ENCODE measurements around the gene KREMEN1. TPM values are rescaled to one million over a fixed set of nuclear protein-coding genes. Genes with fewer than 3 reads are reported as not detected.

KREMEN1 gene
- total and polyA plus RNA-seq, 4 experiments from 2014 or later, result not detected

- Histone ChIP-seq H3K4me3 (ENCODE audit: low read length in 2 of 2) (no peak overlapping the region), H3K27me3 (ENCODE audit: insufficient read depth, low read length) (no peaks in the 10 kb centered on the region), H3K4me1 (ENCODE audit: insufficient read depth, low read length) (no peaks in the 10 kb centered on the region), H3K36me3 (ENCODE audit: insufficient read depth, low read length) (no peaks in the 10 kb centered on the region), H3K9me3 (ENCODE audit: control insufficient read depth in 1 of 2, low read length in 2 of 2) (no peaks in the 10 kb centered on the region), H3K27ac (ENCODE audit: low read depth, low read length) (no peak overlapping the region)
- Mint-ChIP-seq H3K4me3 (no peak overlapping the region), H3K4me1 (no peaks in the 10 kb centered on the region), H3K36me3 (no peaks in the 10 kb centered on the region), H3K9me3 (peaks cover 0 to 4% (median 1%) of the 10 kb centered on the region in 8 donors), H3K27ac (no peak overlapping the region), H3K27me3 (peaks cover 9 to 17% of the 10 kb centered on the region in 2 donors)
- intact Hi-C loops (cut with micrococcal nuclease), result no loop called here
- ChIA-PET CTCF (ENCODE audit: partially characterized antibody) (interaction anchor here (0.7 to 1.2 kb wide), 2 partner anchors 9 to 16 kb away, joined by 3 to 6 read pairs; no protein-coding TSS in a partner anchor), POLR2A (ENCODE audit: partially characterized antibody) (no interaction called here)
- no peak for DNase-seq
Observed at GRCh38 chr22:29138556-29139305, 65.9 kb downstream of the KREMEN1 start.

- Mint-ChIP-seq H3K36me3 (no peaks in the 10 kb centered on the region), H3K27me3 (peaks cover 5 to 12% of the 10 kb centered on the region in 2 donors), H3K4me1 (no peaks in the 10 kb centered on the region), H3K27ac (no peak overlapping the region), H3K4me3 (no peak overlapping the region), H3K9me3 (no peaks in the 10 kb centered on the region)
- Histone ChIP-seq H3K4me3 (ENCODE audit: low read length in 2 of 2) (no peak overlapping the region), H3K9me3 (ENCODE audit: control insufficient read depth in 1 of 2, low read length in 2 of 2) (no peaks in the 10 kb centered on the region), H3K27ac (ENCODE audit: low read depth, low read length) (no peak overlapping the region), H3K27me3 (ENCODE audit: insufficient read depth, low read length) (no peaks in the 10 kb centered on the region), H3K36me3 (ENCODE audit: insufficient read depth, low read length) (no peaks in the 10 kb centered on the region), H3K4me1 (ENCODE audit: insufficient read depth, low read length) (no peaks in the 10 kb centered on the region)
- POLR2A ChIA-PET (ENCODE audit: partially characterized antibody), result no interaction called here
- no peak for DNase-seq
- CTCF ChIA-PET (ENCODE audit: partially characterized antibody), result interaction anchor here (0.7 to 0.9 kb wide), 2 partner anchors 12 to 105 kb away, joined by 3 read pairs; no protein-coding TSS in a partner anchor
- intact Hi-C loops (cut with micrococcal nuclease), result no loop called here
Observed at GRCh38 chr22:29139965-29140782, 67.3 kb downstream of the KREMEN1 start.

- no peaks in the 10 kb centered on the region for H3K27me3 ChIP-seq (ENCODE audit: insufficient read depth, low read length)
- no peaks in the 10 kb centered on the region for H3K36me3 Mint-ChIP-seq
- no peak overlapping the region for H3K27ac Mint-ChIP-seq
- no peak for DNase-seq
- H3K4me1 ChIP-seq (ENCODE audit: insufficient read depth, low read length), result no peaks in the 10 kb centered on the region
- ChIA-PET CTCF (ENCODE audit: partially characterized antibody) (interaction anchor here (0.9 kb wide), 1 partner anchor 104 kb away, joined by 3 read pairs; no protein-coding TSS in a partner anchor), POLR2A (ENCODE audit: partially characterized antibody) (no interaction called here)
- H3K4me1 Mint-ChIP-seq, result no peaks in the 10 kb centered on the region
- H3K4me3 Mint-ChIP-seq, result no peak overlapping the region
- H3K9me3 ChIP-seq (ENCODE audit: control insufficient read depth in 1 of 2, low read length in 2 of 2), result no peaks in the 10 kb centered on the region
- H3K27ac ChIP-seq (ENCODE audit: low read depth, low read length), result no peak overlapping the region
- peaks cover 3 to 12% of the 10 kb centered on the region in 2 donors for H3K27me3 Mint-ChIP-seq
- H3K4me3 ChIP-seq (ENCODE audit: low read length in 2 of 2), result no peak overlapping the region
- intact Hi-C loops (cut with micrococcal nuclease), result no loop called here
- H3K36me3 ChIP-seq (ENCODE audit: insufficient read depth, low read length), result no peaks in the 10 kb centered on the region
- no peaks in the 10 kb centered on the region for H3K9me3 Mint-ChIP-seq
Observed at GRCh38 chr22:29141078-29141688, 68.3 kb downstream of the KREMEN1 start.

- Mint-ChIP-seq H3K9me3 (no peaks in the 10 kb centered on the region), H3K4me1 (no peaks in the 10 kb centered on the region), H3K27me3 (peaks cover 0 to 9% of the 10 kb centered on the region in 2 donors), H3K27ac (no peak overlapping the region), H3K36me3 (no peaks in the 10 kb centered on the region), H3K4me3 (no peak overlapping the region)
- intact Hi-C loops (cut with micrococcal nuclease), result no loop called here
- H3K27me3 ChIP-seq (ENCODE audit: insufficient read depth, low read length), result no peaks in the 10 kb centered on the region
- H3K4me1 ChIP-seq (ENCODE audit: insufficient read depth, low read length), result no peaks in the 10 kb centered on the region
- no peaks in the 10 kb centered on the region for H3K9me3 ChIP-seq (ENCODE audit: control insufficient read depth in 1 of 2, low read length in 2 of 2)
- no peak overlapping the region for H3K4me3 ChIP-seq (ENCODE audit: low read length in 2 of 2)
- DNase-seq, result no peak
- H3K27ac ChIP-seq (ENCODE audit: low read depth, low read length), result no peak overlapping the region
- no peaks in the 10 kb centered on the region for H3K36me3 ChIP-seq (ENCODE audit: insufficient read depth, low read length)
- POLR2A ChIA-PET (ENCODE audit: partially characterized antibody), result no interaction called here
- CTCF ChIA-PET (ENCODE audit: partially characterized antibody), result interaction anchor here (2.8 kb wide), 1 partner anchor 12 kb away, joined by 14 read pairs; no protein-coding TSS in a partner anchor
Observed at GRCh38 chr22:29142116-29142515, 69.3 kb downstream of the KREMEN1 start.

- Histone ChIP-seq H3K27me3 (ENCODE audit: insufficient read depth, low read length) (no peaks in the 10 kb centered on the region), H3K9me3 (ENCODE audit: control insufficient read depth in 1 of 2, low read length in 2 of 2) (no peaks in the 10 kb centered on the region), H3K4me3 (ENCODE audit: low read length in 2 of 2) (no peak overlapping the region), H3K36me3 (ENCODE audit: insufficient read depth, low read length) (no peaks in the 10 kb centered on the region), H3K4me1 (ENCODE audit: insufficient read depth, low read length) (no peaks in the 10 kb centered on the region), H3K27ac (ENCODE audit: low read depth, low read length) (no peak overlapping the region)
- ChIA-PET POLR2A (ENCODE audit: partially characterized antibody) (no interaction called here), CTCF (ENCODE audit: partially characterized antibody) (interaction anchor here (1.8 to 2.8 kb wide), 2 partner anchors 10 to 101 kb away, joined by 4 to 14 read pairs; no protein-coding TSS in a partner anchor)
- intact Hi-C loops (cut with micrococcal nuclease), result no loop called here
- DNase-seq, result no peak
- Mint-ChIP-seq H3K4me1 (no peaks in the 10 kb centered on the region), H3K27me3 (peaks cover 0 to 4% of the 10 kb centered on the region in 2 donors), H3K9me3 (no peaks in the 10 kb centered on the region), H3K27ac (no peak overlapping the region), H3K4me3 (no peak overlapping the region), H3K36me3 (no peaks in the 10 kb centered on the region)
Observed at GRCh38 chr22:29143941-29144785, 71.3 kb downstream of the KREMEN1 start.

- no peak for DNase-seq
- intact Hi-C loops (cut with micrococcal nuclease), result no loop called here
- H3K4me3 ChIP-seq (ENCODE audit: low read length in 2 of 2), result no peak overlapping the region
- peaks cover 0 to 4% of the 10 kb centered on the region in 2 donors for H3K27me3 Mint-ChIP-seq
- H3K9me3 ChIP-seq (ENCODE audit: control insufficient read depth in 1 of 2, low read length in 2 of 2), result no peaks in the 10 kb centered on the region
- H3K9me3 Mint-ChIP-seq, result no peaks in the 10 kb centered on the region
- no peak overlapping the region for H3K27ac ChIP-seq (ENCODE audit: low read depth, low read length)
- no peaks in the 10 kb centered on the region for H3K27me3 ChIP-seq (ENCODE audit: insufficient read depth, low read length)
- no peaks in the 10 kb centered on the region for H3K4me1 Mint-ChIP-seq
- no peak overlapping the region for H3K4me3 Mint-ChIP-seq
- ChIA-PET CTCF (ENCODE audit: partially characterized antibody) (interaction anchor here (1.8 kb wide), 1 partner anchor 101 kb away, joined by 4 read pairs; no protein-coding TSS in a partner anchor), POLR2A (ENCODE audit: partially characterized antibody) (no interaction called here)
- no peaks in the 10 kb centered on the region for H3K4me1 ChIP-seq (ENCODE audit: insufficient read depth, low read length)
- no peaks in the 10 kb centered on the region for H3K36me3 ChIP-seq (ENCODE audit: insufficient read depth, low read length)
- H3K36me3 Mint-ChIP-seq, result no peaks in the 10 kb centered on the region
- no peak overlapping the region for H3K27ac Mint-ChIP-seq
Observed at GRCh38 chr22:29144786-29145160, 71.9 kb downstream of the KREMEN1 start.
